WTC11 (cell line): ENCODE data around the gene MYCBPAP. TPM values are rescaled to one million over a fixed set of nuclear protein-coding genes. Genes with fewer than 3 reads are reported as not detected.

ENCODE experiments used
- ATAC-seq: fragments of 200-7000 bp; cut with Tn5 transposase; 2 replicates; pipeline ENCODE4 v1.10.0; 2021; ENCODE audit warnings: mild to moderate bottlenecking, moderate library complexity
- CTCF ChIA-PET: fragments of 300-600 bp; sonication (Branson Sonifier 250); formaldehyde crosslinking; loops from one replicate; lab custom pipeline; 2021; ENCODE audit warnings: antibody characterized with exemption; lab: Charles Lee
- POLR2A ChIA-PET: fragments of 350-600 bp; sonication (Branson Sonifier 250); formaldehyde crosslinking; loops from one replicate; lab custom pipeline; 2021; ENCODE audit warnings: antibody characterized with exemption; lab: Charles Lee
- DNase-seq: peaks from one replicate; pipeline ENCODE4 v3.0.0; 2021; ENCODE audit warnings: low spot score
- H3K27ac Mint-ChIP-seq: 2 replicates; pipeline ENCODE4 v1.8.0; 2021; ENCODE audit warnings: mixed read lengths
- H3K27me3 Mint-ChIP-seq: 2 replicates; pipeline ENCODE4 v1.8.0; 2021; ENCODE audit warnings: low read depth, mild to moderate bottlenecking, moderate library complexity, mixed read lengths
- H3K36me3 Mint-ChIP-seq: 2 replicates; pipeline ENCODE4 v1.8.0; 2021; ENCODE audit warnings: mixed read lengths
- H3K4me1 Mint-ChIP-seq: 2 replicates; pipeline ENCODE4 v1.8.0; 2022; ENCODE audit warnings: mixed read lengths
- H3K4me3 Mint-ChIP-seq: 2 replicates; pipeline ENCODE4 v1.8.0; 2021; ENCODE audit warnings: mild to moderate bottlenecking, moderate library complexity, mixed read lengths
- H3K9me3 Mint-ChIP-seq: 2 replicates; pipeline ENCODE4 v1.8.0; 2021; ENCODE audit warnings: mixed read lengths
- ATF1 ChIP-seq: sonication (generic); formaldehyde crosslinking; IDR thresholded peaks from 2 replicates; pipeline ENCODE4 v1.8.1; 2023; ENCODE audit warnings: mild to moderate bottlenecking, moderate library complexity, missing genetic modification reagents
- E2F1 ChIP-seq: sonication (generic); formaldehyde crosslinking; IDR thresholded peaks from 2 replicates; pipeline ENCODE4 v1.8.0; 2022; ENCODE audit warnings: mild to moderate bottlenecking, missing genetic modification reagents
- ELF4 ChIP-seq: sonication (generic); formaldehyde crosslinking; IDR thresholded peaks from 2 replicates; pipeline ENCODE4 v1.8.1; 2022; ENCODE audit warnings: low read depth, mild to moderate bottlenecking, moderate library complexity, missing genetic modification reagents
- ERG ChIP-seq: fragments of 250-450 bp; sonication (Bioruptor Pico); IDR thresholded peaks from 2 replicates; pipeline ENCODE4 v1.8.0; 2021; ENCODE audit warnings: mild to moderate bottlenecking
- ETV6 ChIP-seq: sonication (generic); formaldehyde crosslinking; IDR thresholded peaks from 2 replicates; pipeline ENCODE4 v1.8.1; 2022; ENCODE audit warnings: mild to moderate bottlenecking, missing genetic modification reagents
- FOXP1 ChIP-seq: sonication (generic); formaldehyde crosslinking; IDR thresholded peaks from 2 replicates; pipeline ENCODE4 v1.8.0; 2022; ENCODE audit warnings: missing genetic modification reagents, mild to moderate bottlenecking, moderate library complexity, borderline replicate concordance
- HMGA2 ChIP-seq: fragments of 250-450 bp; sonication (Bioruptor Pico); IDR thresholded peaks from 2 replicates; pipeline ENCODE4 v1.4.0; 2021; ENCODE audit warnings: mild to moderate bottlenecking, moderate library complexity
- JAZF1 ChIP-seq: fragments of 250-450 bp; sonication (Bioruptor Pico); IDR thresholded peaks from 2 replicates; pipeline ENCODE4 v1.9.0; 2021; ENCODE audit warnings: moderate library complexity, mild to moderate bottlenecking, inconsistent platforms
- MYBL2 ChIP-seq: sonication (generic); formaldehyde crosslinking; IDR thresholded peaks from 2 replicates; pipeline ENCODE4 v1.8.1; 2023; ENCODE audit warnings: mild to moderate bottlenecking, moderate library complexity, missing genetic modification reagents
- NFE2L1 ChIP-seq: sonication (generic); formaldehyde crosslinking; IDR thresholded peaks from 2 replicates; pipeline ENCODE4 v1.8.1; 2023; ENCODE audit warnings: missing genetic modification reagents
- NFYB ChIP-seq: sonication (generic); formaldehyde crosslinking; conservative IDR thresholded peaks from 2 replicates; pipeline ENCODE4 v1.8.0; 2022; ENCODE audit warnings: low read depth, missing genetic modification reagents
- NR2C2 ChIP-seq: sonication (generic); formaldehyde crosslinking; IDR thresholded peaks from 2 replicates; pipeline ENCODE4 v1.8.0; 2022; ENCODE audit warnings: mild to moderate bottlenecking, missing genetic modification reagents
- NR3C1 ChIP-seq: sonication (generic); formaldehyde crosslinking; conservative IDR thresholded peaks from 2 replicates; pipeline ENCODE4 v1.8.1; 2023; ENCODE audit warnings: low read depth, mild to moderate bottlenecking, missing genetic modification reagents
- PREB ChIP-seq: sonication (generic); formaldehyde crosslinking; IDR thresholded peaks from 2 replicates; pipeline ENCODE4 v1.8.1; 2022; ENCODE audit warnings: mild to moderate bottlenecking, missing genetic modification reagents, moderate library complexity, borderline replicate concordance
- STAT6 ChIP-seq: sonication (generic); formaldehyde crosslinking; conservative IDR thresholded peaks from 2 replicates; pipeline ENCODE4 v1.8.1; 2023; ENCODE audit warnings: mild to moderate bottlenecking, low read depth, missing genetic modification reagents, moderate library complexity
- TCF7 ChIP-seq: sonication (generic); formaldehyde crosslinking; IDR thresholded peaks from 2 replicates; pipeline ENCODE4 v1.8.0; 2022; ENCODE audit warnings: mild to moderate bottlenecking, low read depth, missing genetic modification reagents, moderate library complexity
- USF2 ChIP-seq: sonication (generic); formaldehyde crosslinking; IDR thresholded peaks from 2 replicates; pipeline ENCODE4 v1.8.1; 2023; ENCODE audit warnings: mild to moderate bottlenecking, missing genetic modification reagents, moderate library complexity
- ZBTB21 ChIP-seq: sonication (generic); formaldehyde crosslinking; IDR thresholded peaks from 2 replicates; pipeline ENCODE4 v1.8.1; 2023; ENCODE audit warnings: mild to moderate bottlenecking, missing genetic modification reagents, borderline replicate concordance
- ZNF219 ChIP-seq: sonication (generic); formaldehyde crosslinking; IDR thresholded peaks from 2 replicates; pipeline ENCODE4 v1.8.0; 2023; ENCODE audit warnings: missing genetic modification reagents, mild to moderate bottlenecking, borderline replicate concordance
- ZNF232 ChIP-seq: sonication (generic); formaldehyde crosslinking; IDR thresholded peaks from 2 replicates; pipeline ENCODE4 v1.8.0; 2022; ENCODE audit warnings: mild to moderate bottlenecking, missing genetic modification reagents
- total RNA-seq: library from RNA; stranded (reverse); gene quantifications from 3 replicates; pipeline ENCODE4 v1.2.3, GENCODE V29; 2021
- TF ChIP-seq, protein P1 (sequence below): fragments of 250-450 bp; sonication (Bioruptor Pico); conservative IDR thresholded peaks from 2 replicates; pipeline ENCODE4 v1.9.0; 2021; ENCODE audit warnings: mild to moderate bottlenecking

MYCBPAP gene
- total RNA-seq, 1 experiment from 2014 or later: 5.7 TPM

GRCh38 chr17:50575581-50576210 is 67.5 kb downstream of the MYCBPAP start:
- no peaks in the 10 kb centered on the region for H3K9me3 Mint-ChIP-seq
- DNase-seq (peak; percentile 49), ATAC-seq (peak; percentile 47)
- no peaks in the 10 kb centered on the region for H3K27me3 Mint-ChIP-seq
- no peak for TF ChIP-seq NR2C2
- no peak for TF ChIP-seq ERG
- TF ChIP-seq MYBL2: no peak
- no peak for TF ChIP-seq TCF7 (CRISPR knock-in tag)
- no peak for TF ChIP-seq E2F1 (CRISPR knock-in tag)
- no peak for TF ChIP-seq NFE2L1 (CRISPR knock-in tag)
- TF ChIP-seq, protein P1, sequence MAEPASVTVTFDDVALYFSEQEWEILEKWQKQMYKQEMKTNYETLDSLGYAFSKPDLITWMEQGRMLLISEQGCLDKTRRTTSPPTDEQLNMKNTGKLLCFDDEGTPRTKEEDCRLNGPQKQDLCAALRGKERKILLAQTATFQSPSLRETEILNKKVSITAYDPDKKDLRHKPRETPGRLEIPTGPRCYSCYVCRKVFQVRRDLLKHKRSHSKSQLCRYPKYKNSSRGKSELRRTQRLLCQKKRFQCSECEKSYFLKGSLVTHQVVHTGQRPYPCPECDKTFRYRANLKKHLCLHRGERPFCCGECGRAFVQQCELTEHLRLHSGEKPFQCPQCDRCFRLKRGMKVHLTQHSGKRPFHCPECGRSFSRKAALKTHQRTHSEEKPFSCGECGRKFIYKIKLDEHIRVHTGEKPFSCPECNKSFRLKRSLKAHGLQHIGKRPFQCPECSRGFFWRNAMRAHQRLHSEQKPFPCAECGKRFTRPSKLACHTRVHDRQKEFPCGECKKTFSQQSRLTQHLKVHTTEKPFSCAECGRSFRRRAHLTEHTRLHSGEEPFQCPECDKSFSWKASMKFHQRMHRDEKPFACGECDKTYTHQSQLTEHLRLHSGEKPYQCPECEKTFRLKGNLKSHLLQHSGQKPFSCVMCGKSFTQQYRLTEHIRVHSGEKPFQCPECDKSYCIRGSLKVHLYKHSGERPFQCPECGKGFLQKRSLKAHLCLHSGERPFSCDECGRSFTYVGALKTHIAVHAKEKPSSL (CRISPR knock-in tag): no peak
- TF ChIP-seq ZNF232 (CRISPR knock-in tag): no peak
- no peak for TF ChIP-seq ETV6 (CRISPR knock-in tag)
- TF ChIP-seq FOXP1: no peak
- TF ChIP-seq ELF4 (CRISPR knock-in tag): no peak
- no peak for TF ChIP-seq HMGA2 (CRISPR knock-in tag)
- no peak for TF ChIP-seq STAT6 (CRISPR knock-in tag)
- TF ChIP-seq USF2 (CRISPR knock-in tag): no peak
- no peak overlapping the region for H3K27ac Mint-ChIP-seq
- peaks cover 14% of the 10 kb centered on the region for H3K4me1 Mint-ChIP-seq
- no peak overlapping the region for H3K4me3 Mint-ChIP-seq
- ChIA-PET POLR2A (interaction anchor here (1.2 kb wide), 1 partner anchor 15 kb away, joined by 4 read pairs; the partner anchor contains the start of gene CACNA1G), CTCF (interaction anchor here (0.5 to 4.2 kb wide), 14 partner anchors 9 to 338 kb away, joined by 3 to 36 read pairs (median 4); partner anchors contain the start of gene CACNA1G)
- no peaks in the 10 kb centered on the region for H3K36me3 Mint-ChIP-seq

- ATAC-seq: no peak
- CTCF ChIA-PET: interaction anchor here (2.5 to 4.2 kb wide), 2 partner anchors 26 to 49 kb away, joined by 14 to 36 read pairs; no protein-coding TSS in a partner anchor
- POLR2A ChIA-PET: no interaction called here
- H3K36me3 Mint-ChIP-seq: no peaks in the 10 kb centered on the region
- H3K27me3 Mint-ChIP-seq: no peaks in the 10 kb centered on the region
- H3K9me3 Mint-ChIP-seq: no peaks in the 10 kb centered on the region
- no peak overlapping the region for H3K4me3 Mint-ChIP-seq
- H3K4me1 Mint-ChIP-seq: peaks cover 11% of the 10 kb centered on the region
- TF ChIP-seq ZNF219: no peak
- TF ChIP-seq PREB (CRISPR knock-in tag): no peak
- no peak for TF ChIP-seq ZBTB21 (CRISPR knock-in tag)
- no peak for TF ChIP-seq NR3C1 (CRISPR knock-in tag)
- TF ChIP-seq NR2C2: no peak
- no peak for TF ChIP-seq MYBL2
- TF ChIP-seq JAZF1 (CRISPR knock-in tag): no peak
- TF ChIP-seq NFYB (CRISPR knock-in tag): no peak
- TF ChIP-seq ZNF232 (CRISPR knock-in tag): no peak
- TF ChIP-seq HMGA2 (CRISPR knock-in tag): no peak
- TF ChIP-seq ELF4 (CRISPR knock-in tag): no peak
- no peak for TF ChIP-seq ATF1 (CRISPR knock-in tag)
- DNase-seq: no peak
- no peak overlapping the region for H3K27ac Mint-ChIP-seq
Measured at GRCh38 chr17:50576864-50577263, 68.6 kb downstream of the MYCBPAP start.
